Loucy (cell line): ENCODE measurements around the gene GRPEL2.

Experiments
- EZH2phosphoT487 ChIP-seq: fragments of 200-600 bp; IDR thresholded peaks from 2 replicates; pipeline ENCODE4 v1.6.1; 2018; ENCODE audit warnings: antibody characterized with exemption, mild to moderate bottlenecking, moderate library complexity, borderline replicate concordance
- TF ChIP-seq, protein P1 (sequence below): fragments of 200-600 bp; sonication (generic); conservative IDR thresholded peaks from 2 replicates; pipeline ENCODE4 v1.5.1; 2014; ENCODE audit warnings: mild to moderate bottlenecking, antibody characterized with exemption, low read length

DNA sequence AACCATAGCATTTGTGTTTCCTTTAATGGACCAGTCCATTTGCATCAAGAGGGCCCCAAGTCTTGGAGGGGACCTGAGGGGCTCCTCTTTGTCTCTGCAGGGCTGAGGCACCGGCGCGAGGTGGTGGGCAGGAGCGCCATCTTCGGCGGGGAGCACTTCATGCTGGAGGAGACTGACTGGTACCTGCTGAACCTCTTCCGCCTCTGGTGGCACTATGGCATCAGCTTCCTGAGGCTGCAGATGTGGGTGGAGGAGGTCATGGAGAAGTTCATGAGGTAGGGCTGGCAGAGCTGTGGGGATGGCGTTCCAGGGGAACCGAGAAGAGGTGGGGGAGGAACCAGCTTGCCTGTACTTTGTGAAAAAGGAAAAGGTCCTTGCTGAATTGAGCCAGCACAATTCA lies 18.6 kb downstream of the GRPEL2 start:
- TF ChIP-seq, protein P1, sequence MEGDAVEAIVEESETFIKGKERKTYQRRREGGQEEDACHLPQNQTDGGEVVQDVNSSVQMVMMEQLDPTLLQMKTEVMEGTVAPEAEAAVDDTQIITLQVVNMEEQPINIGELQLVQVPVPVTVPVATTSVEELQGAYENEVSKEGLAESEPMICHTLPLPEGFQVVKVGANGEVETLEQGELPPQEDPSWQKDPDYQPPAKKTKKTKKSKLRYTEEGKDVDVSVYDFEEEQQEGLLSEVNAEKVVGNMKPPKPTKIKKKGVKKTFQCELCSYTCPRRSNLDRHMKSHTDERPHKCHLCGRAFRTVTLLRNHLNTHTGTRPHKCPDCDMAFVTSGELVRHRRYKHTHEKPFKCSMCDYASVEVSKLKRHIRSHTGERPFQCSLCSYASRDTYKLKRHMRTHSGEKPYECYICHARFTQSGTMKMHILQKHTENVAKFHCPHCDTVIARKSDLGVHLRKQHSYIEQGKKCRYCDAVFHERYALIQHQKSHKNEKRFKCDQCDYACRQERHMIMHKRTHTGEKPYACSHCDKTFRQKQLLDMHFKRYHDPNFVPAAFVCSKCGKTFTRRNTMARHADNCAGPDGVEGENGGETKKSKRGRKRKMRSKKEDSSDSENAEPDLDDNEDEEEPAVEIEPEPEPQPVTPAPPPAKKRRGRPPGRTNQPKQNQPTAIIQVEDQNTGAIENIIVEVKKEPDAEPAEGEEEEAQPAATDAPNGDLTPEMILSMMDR: no peak
- TF ChIP-seq EZH2phosphoT487: no peak
